Measurements from ENCODE around the gene SVOP.
"Not testable (repeated sequence)": the region's sequence is repeated elsewhere in the genome, so short reads cannot be mapped to it uniquely, and the experiment has no call there.

SVOP gene

GRCh38 chr12:109020796-109021380 is at the start of gene SVOP:
SVOP (minus strand) TSS chr12:109021068; CDS start chr12:109020868, 200 bp downstream.
- peak in 1 of 3 donors; percentile 10 for DNase-seq (ENCODE audit: low read depth in 3 of 3, low spot score in 1 of 3)

- DNase-seq (ENCODE audit: low read depth in 3 of 3, low spot score in 1 of 3), result no peak
Measured at GRCh38 chr12:109069307-109070271, 48.7 kb upstream of the SVOP start.

GRCh38 chr12:109065853-109066193 is 45.0 kb upstream of the SVOP start:
- no peak for DNase-seq (ENCODE audit: low read depth in 3 of 3, low spot score in 1 of 3)

GRCh38 chr12:109065154-109065852 is 44.4 kb upstream of the SVOP start:
- no peak for DNase-seq (ENCODE audit: low read depth in 3 of 3, low spot score in 1 of 3)

GRCh38 chr12:109064143-109064542 is 43.3 kb upstream of the SVOP start:
- no peak for DNase-seq (ENCODE audit: low read depth in 3 of 3, low spot score in 1 of 3)

- no peak for DNase-seq (ENCODE audit: low read depth in 3 of 3, low spot score in 1 of 3)
Measured at GRCh38 chr12:109058773-109059172, 37.9 kb upstream of the SVOP start.

- DNase-seq (ENCODE audit: low read depth in 3 of 3, low spot score in 1 of 3), result no peak
Measured at GRCh38 chr12:109057376-109057775, 36.5 kb upstream of the SVOP start.

- no peak for DNase-seq (ENCODE audit: low read depth in 3 of 3, low spot score in 1 of 3)
Measured at GRCh38 chr12:109056891-109057290, 36.0 kb upstream of the SVOP start.

- no peak for DNase-seq (ENCODE audit: low read depth in 3 of 3, low spot score in 1 of 3)
Measured at GRCh38 chr12:109054520-109054919, 33.7 kb upstream of the SVOP start.

- DNase-seq (ENCODE audit: low read depth in 3 of 3, low spot score in 1 of 3), result not testable (repeated sequence)
Measured at GRCh38 chr12:109054124-109054513, 33.3 kb upstream of the SVOP start.

- no peak for DNase-seq (ENCODE audit: low read depth in 3 of 3, low spot score in 1 of 3)
Measured at GRCh38 chr12:109053382-109054123, 32.7 kb upstream of the SVOP start.

GRCh38 chr12:109052414-109053323 is 31.8 kb upstream of the SVOP start, which contains the start of gene USP30:
USP30 (plus strand) TSS chr12:109052576; CDS start chr12:109052679, 103 bp downstream.
- peak; percentile 57 to 73 (median 70) for DNase-seq (ENCODE audit: low read depth in 3 of 3, low spot score in 1 of 3)

- DNase-seq (ENCODE audit: low read depth in 3 of 3, low spot score in 1 of 3), result no peak
Measured at GRCh38 chr12:109052097-109052413, 31.2 kb upstream of the SVOP start.

GRCh38 chr12:109049794-109050193 is 28.9 kb upstream of the SVOP start:
- not testable (repeated sequence) for DNase-seq (ENCODE audit: low read depth in 3 of 3, low spot score in 1 of 3)

GRCh38 chr12:109048706-109049105 is 27.8 kb upstream of the SVOP start:
- DNase-seq (ENCODE audit: low read depth in 3 of 3, low spot score in 1 of 3), result not testable (repeated sequence)

- DNase-seq (ENCODE audit: low read depth in 3 of 3, low spot score in 1 of 3), result no peak
Measured at GRCh38 chr12:109047081-109047805, 26.4 kb upstream of the SVOP start.

- DNase-seq (ENCODE audit: low read depth in 3 of 3, low spot score in 1 of 3), result no peak
Measured at GRCh38 chr12:109044241-109044640, 23.4 kb upstream of the SVOP start.

- no peak for DNase-seq (ENCODE audit: low read depth in 3 of 3, low spot score in 1 of 3)
Measured at GRCh38 chr12:109036975-109037374, 16.1 kb upstream of the SVOP start.

Measured in stimulated activated CD4-positive, alpha-beta T cell treated with anti-CD3 and anti-CD28 coated beads, TNF-alpha, amount 100 ng/mL, for 1 hour (primary cell).